HG02623 (cell line): ENCODE results near the gene GNAT1.
A peak's percentile ranks its signal among the peaks of the same experiment; 100 is the strongest.
"Not testable (repeated sequence)": the region's sequence is repeated elsewhere in the genome, so short reads cannot be mapped to it uniquely, and the experiment has no call there.

ENCODE experiments used
- ATAC-seq: cut with Tn5 transposase; IDR thresholded peaks from one replicate; pipeline ENCODE4 v1.9.1; 2021; ENCODE audit warnings: moderate library complexity; ENCODE audit not compliant: unreplicated experiment

The GNAT1 gene

GRCh38 chr3:50217681-50218080, 26.3 kb downstream of the GNAT1 start:
- ATAC-seq: no peak

DNA sequence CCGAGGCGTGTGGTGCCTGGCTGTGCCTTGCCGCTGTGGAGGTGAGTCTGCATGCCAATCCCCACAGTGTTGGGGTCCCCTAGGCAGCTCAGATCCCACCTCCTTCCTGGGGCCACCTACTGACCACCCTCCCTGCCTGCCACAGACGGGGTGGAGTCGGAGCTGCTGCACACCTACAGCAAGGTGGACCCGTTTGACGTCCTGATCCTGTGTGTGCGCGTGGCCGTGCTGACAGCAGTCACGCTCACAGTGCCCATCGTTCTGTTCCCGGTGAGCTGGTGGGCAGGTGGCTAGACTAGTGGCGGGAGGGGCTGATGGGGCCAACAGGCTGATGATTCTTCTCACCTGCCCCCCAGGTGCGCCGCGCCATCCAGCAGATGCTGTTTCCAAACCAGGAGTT, 27.0 kb downstream of the GNAT1 start:
- ATAC-seq: no peak

- ATAC-seq: no peak
These were observed 27.9 kb downstream of the GNAT1 start for GRCh38 chr3:50219285-50219684.

- no peak for ATAC-seq
These were observed 28.7 kb downstream of the GNAT1 start for GRCh38 chr3:50220109-50220508.

GRCh38 chr3:50221051-50221410, 29.6 kb downstream of the GNAT1 start:
- no peak for ATAC-seq

DNA sequence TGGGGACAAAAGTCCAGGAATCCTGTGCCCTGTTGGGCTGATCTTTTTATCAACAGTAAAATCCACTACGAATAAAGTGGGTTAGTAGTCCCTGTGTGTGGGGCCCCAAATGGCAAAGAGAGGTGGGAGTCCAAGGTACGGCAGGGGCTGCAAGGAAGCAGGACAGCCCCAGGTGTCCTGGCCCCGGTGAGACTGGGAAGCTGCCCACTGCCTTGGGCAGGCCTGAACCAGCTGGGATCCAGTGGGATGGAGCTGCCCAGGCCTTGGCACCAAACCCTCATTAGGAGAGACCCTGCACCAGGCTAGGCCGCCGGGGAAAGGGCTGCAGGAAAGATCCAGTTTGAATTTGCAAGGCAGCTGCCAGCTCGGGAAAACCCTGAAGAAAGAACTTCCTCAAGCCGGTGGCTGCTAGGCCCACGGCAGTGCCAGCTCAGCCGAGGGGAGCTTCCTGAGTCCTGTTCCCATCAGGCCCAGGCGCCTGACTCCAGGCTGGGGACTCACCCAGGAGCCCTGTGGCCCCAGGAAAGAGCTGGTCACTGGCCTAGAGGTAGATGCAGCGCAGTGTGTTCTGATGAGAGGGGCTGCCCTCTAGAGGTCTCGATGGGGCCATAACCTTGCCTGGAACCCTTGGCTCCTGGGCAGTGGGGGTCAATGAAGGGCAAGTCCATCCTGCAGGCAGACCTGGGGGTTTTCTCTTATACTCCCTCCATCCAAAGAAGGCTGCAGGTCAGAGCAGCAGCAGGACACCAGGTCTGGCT, 30.2 kb downstream of the GNAT1 start:
- no peak for ATAC-seq

DNA sequence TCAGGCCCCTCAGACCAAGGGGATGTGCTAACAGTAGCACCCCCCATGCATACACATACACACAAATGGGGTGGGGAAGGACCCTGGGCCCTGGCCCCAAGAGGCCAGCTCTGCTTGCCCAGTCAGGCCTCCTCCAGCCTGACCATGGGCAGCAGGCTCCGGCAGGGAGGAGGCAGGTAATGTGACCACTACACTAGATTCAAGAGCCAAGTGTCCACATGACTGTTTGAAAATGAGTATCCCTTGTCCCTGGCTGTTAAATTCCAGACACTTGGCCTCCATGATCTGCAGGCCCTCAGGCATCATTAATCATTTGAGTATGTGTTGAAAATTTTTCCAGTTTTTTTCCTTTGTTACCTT, 30.7 kb downstream of the GNAT1 start:
- no peak for ATAC-seq

GRCh38 chr3:50224639-50225038, 33.2 kb downstream of the GNAT1 start:
- ATAC-seq: no peak

- peak; percentile 23 for ATAC-seq
These were observed 35.5 kb downstream of the GNAT1 start for GRCh38 chr3:50226888-50227389.

GRCh38 chr3:50227390-50228183, 36.2 kb downstream of the GNAT1 start:
- ATAC-seq: peak; percentile 77

GRCh38 chr3:50228184-50228763, 36.9 kb downstream of the GNAT1 start:
- not testable (repeated sequence) for ATAC-seq

GRCh38 chr3:50229490-50229889, 38.1 kb downstream of the GNAT1 start:
- no peak for ATAC-seq

GRCh38 chr3:50230104-50230793, 38.8 kb downstream of the GNAT1 start:
- ATAC-seq: no peak

DNA sequence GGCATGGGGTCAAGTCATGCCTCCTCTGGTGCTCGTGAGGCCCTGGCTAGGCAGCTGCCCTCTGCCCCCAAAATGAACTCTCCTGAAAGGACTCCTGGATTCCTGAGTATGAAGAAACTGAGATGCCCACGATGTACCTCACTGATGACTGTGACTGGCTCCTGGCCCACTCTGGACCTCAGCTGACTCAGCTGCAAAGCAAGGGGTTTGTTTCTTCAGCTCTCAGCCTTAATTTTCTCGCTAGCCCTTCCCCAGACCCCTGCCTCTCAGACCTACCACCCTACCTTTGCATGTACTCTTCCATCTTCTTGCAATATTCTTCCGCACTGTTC, 39.4 kb downstream of the GNAT1 start:
- ATAC-seq: no peak

DNA sequence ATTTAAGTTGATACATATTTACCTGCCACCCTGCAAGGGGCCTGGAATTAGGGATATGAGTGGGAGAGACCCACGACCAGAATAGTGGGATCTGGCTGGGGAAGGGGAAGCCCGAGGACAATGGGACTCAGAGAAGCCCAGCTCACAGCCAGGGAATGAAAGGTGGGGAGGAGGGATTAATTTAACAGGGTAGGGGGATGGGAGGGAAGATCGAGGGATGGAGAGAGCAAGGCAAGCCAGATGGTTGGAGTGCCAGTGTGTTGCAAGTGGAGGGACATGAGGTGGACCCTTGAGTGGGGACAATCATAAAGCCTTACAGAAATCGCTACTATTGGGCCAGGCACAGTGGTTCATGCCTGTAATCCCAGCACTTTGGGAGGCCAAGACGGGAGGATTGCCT, 40.2 kb downstream of the GNAT1 start:
- ATAC-seq: no peak

- ATAC-seq: no peak
These were observed 40.9 kb downstream of the GNAT1 start for GRCh38 chr3:50232303-50232702.

- no peak for ATAC-seq
These were observed 41.8 kb downstream of the GNAT1 start for GRCh38 chr3:50233176-50233575.

- peak; percentile 90 for ATAC-seq
These were observed 44.5 kb downstream of the GNAT1 start, which contains the start of gene GNAI2 for GRCh38 chr3:50235716-50236483. GNAI2 (plus strand) TSS chr3:50236204; CDS start chr3:50236336, 132 bp downstream.

DNA sequence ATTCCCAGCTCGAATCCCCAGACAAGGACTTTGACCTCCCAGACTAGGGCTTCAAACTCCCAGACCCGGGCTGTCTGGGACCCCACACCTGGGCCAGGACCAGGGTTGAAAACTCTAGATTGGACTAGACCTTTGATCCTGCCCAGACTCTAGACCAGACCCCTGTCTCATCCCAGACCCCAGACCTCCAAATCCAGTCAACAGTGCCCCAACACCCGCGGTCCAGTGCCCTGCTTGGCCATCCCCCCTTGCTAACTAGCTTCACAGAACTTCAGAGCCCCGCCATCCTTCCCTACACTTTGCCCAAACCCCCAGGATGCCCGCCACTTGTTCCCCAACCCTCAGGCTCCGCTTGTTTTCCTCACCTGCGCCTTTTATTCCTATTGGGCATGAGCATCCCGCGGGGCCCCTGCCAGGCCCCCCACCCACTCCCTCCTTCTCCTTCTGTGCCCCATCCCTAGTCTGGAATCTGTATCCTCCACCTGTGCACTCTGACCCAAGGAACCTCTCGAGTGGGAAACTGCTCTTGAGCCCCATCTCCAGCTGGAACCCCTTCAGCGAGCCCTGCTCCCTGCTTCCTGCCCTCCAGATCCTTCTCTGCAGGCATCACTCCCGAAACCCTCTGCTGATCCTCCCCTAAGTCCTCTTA, 45.2 kb downstream of the GNAT1 start:
- no peak for ATAC-seq

- no peak for ATAC-seq
These were observed 45.8 kb downstream of the GNAT1 start for GRCh38 chr3:50237133-50237651.
